ENCODE data around the gene BAIAP3.
A peak's percentile ranks its signal among the peaks of the same experiment; 100 is the strongest.
"Not testable (repeated sequence)": the region's sequence is repeated elsewhere in the genome, so short reads cannot be mapped to it uniquely, and the experiment has no call there.

The BAIAP3 gene

GRCh38 chr16:1292208-1292607 is 41.2 kb upstream of the BAIAP3 start:
- not testable (repeated sequence) for H3K9me3 ChIP-seq (ENCODE audit: control insufficient read depth, low read length); H3K4me3 ChIP-seq (ENCODE audit: low read length); H3K9ac ChIP-seq (ENCODE audit: low read length); DNase-seq (ENCODE audit: low read depth); H3K36me3 ChIP-seq (ENCODE audit: control insufficient read depth, insufficient read depth, low read length, severe bottlenecking)
- peaks cover 10% of the 10 kb centered on the region for H3K4me1 ChIP-seq (ENCODE audit: control insufficient read depth, insufficient read depth, low read length)
- peaks cover 44% of the 10 kb centered on the region for H3K27me3 ChIP-seq (replicated peaks; ENCODE audit: control insufficient read depth, insufficient read depth, low read length)

DNA sequence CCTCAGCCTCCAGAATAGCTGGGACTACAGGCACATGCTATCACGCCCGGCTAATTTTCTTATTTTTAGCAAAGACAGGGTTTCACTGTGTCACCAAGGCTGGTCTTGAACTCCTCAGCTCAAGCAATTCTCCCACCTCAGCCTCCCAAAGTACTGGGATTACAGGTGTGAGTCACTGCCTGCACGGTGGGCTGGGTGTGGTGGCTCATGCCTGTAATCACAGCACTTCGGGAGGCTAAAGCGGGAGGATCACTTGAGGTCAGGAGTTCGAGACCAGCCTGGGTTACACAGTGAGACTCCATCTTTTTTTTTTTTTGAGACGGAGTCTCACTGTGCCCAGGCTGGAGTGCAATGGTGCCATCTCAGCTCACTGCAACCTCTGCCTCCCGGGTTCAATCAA is 40.6 kb upstream of the BAIAP3 start:
- not testable (repeated sequence) for DNase-seq (ENCODE audit: low read depth); H3K4me3 ChIP-seq (ENCODE audit: low read length); H3K9ac ChIP-seq (ENCODE audit: low read length); H3K36me3 ChIP-seq (ENCODE audit: control insufficient read depth, insufficient read depth, low read length, severe bottlenecking); H3K9me3 ChIP-seq (ENCODE audit: control insufficient read depth, low read length); H3K4me1 ChIP-seq (ENCODE audit: control insufficient read depth, insufficient read depth, low read length)
- H3K27me3 ChIP-seq (replicated peaks; ENCODE audit: control insufficient read depth, insufficient read depth, low read length), result peaks cover 38% of the 10 kb centered on the region

DNA sequence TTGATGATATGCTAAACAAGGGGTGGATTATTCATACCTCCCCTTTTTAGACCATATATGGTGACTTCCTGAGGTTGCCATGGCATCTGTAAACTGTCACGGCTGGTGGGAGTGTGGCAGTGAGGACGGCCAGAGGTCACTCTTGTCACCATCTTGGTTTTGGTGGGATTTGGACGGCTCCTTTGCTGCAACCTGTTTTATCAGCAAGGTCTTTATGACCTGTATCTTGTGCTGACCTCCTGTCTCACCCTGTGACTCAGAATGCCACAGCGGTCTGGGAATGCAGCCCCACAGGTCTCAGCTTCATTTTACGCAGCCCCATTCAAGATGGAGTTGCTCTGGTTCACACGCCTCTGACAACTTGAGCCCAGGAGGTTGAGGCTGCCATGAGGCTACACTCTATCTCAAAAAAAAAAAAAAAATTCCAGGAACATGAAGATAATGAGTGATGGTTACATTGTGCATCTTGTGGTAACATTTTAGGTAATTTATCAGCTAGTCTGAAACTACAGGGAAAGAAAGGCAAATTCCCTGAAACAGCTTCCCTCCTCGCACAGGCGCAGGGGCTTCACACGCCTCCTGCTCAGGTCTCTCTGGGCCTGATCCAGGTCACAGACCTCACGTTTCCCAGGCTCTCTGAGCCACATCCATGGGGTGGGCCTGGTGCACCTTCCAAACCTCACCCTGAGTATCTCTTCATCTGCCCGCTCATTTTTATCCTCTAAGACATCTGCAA is 39.4 kb upstream of the BAIAP3 start:
- peaks cover 36% of the 10 kb centered on the region for H3K27me3 ChIP-seq (replicated peaks; ENCODE audit: control insufficient read depth, insufficient read depth, low read length)
- DNase-seq (ENCODE audit: low read depth), result no peak
- no peaks in the 10 kb centered on the region for H3K9me3 ChIP-seq (ENCODE audit: control insufficient read depth, low read length)
- peaks cover 9% of the 10 kb centered on the region for H3K4me1 ChIP-seq (ENCODE audit: control insufficient read depth, insufficient read depth, low read length)
- no peak overlapping the region for H3K9ac ChIP-seq (ENCODE audit: low read length)
- no peaks in the 10 kb centered on the region for H3K36me3 ChIP-seq (ENCODE audit: control insufficient read depth, insufficient read depth, low read length, severe bottlenecking)
- no peak overlapping the region for H3K4me3 ChIP-seq (ENCODE audit: low read length)

DNA sequence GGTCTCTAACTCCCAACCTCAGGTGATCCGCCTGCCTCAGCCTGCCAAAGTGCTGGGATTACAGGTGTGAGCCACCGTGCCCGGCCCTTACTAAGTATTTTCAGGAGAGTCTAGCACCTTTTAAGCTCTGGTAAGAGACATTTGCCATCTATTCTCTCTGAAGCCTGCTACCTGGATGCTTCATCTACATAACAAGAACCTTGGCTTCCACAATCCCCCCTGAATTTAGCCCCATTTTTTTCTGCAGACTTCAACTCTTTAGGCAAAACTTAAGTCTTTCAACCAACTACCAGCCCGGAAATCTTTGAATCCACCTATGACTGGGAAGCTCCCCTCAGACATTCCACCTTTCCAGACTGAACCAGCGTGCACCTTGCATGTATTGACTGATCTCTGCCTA is 38.0 kb upstream of the BAIAP3 start:
- Histone ChIP-seq H3K4me1 (ENCODE audit: control insufficient read depth, insufficient read depth, low read length) (peaks cover 3% of the 10 kb centered on the region), H3K36me3 (ENCODE audit: control insufficient read depth, insufficient read depth, low read length, severe bottlenecking) (no peaks in the 10 kb centered on the region), H3K4me3 (ENCODE audit: low read length) (no peak overlapping the region), H3K9ac (ENCODE audit: low read length) (no peak overlapping the region), H3K9me3 (ENCODE audit: control insufficient read depth, low read length) (no peaks in the 10 kb centered on the region), H3K27me3 (replicated peaks; ENCODE audit: control insufficient read depth, insufficient read depth, low read length) (peaks cover 33% of the 10 kb centered on the region)
- no peak for DNase-seq (ENCODE audit: low read depth)

DNA sequence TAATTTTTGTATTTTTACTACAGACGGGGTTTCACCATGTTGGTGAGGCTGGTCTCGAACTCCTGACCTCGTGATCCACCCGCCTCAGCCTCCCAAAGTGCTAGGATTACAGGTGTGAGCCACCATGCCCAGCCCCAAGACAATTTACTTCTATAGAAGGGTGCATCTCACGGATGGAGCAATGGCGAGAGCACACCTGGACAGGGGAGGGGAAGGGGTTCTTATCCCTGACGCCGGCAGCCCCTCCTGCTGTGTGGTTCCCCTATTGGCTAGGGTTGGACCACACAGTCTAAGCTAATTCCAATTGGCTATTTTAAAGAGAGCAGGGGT is 36.8 kb upstream of the BAIAP3 start:
- not testable (repeated sequence) for H3K9me3 ChIP-seq (ENCODE audit: control insufficient read depth, low read length); H3K36me3 ChIP-seq (ENCODE audit: control insufficient read depth, insufficient read depth, low read length, severe bottlenecking); H3K4me1 ChIP-seq (ENCODE audit: control insufficient read depth, insufficient read depth, low read length); H3K9ac ChIP-seq (ENCODE audit: low read length); H3K4me3 ChIP-seq (ENCODE audit: low read length); DNase-seq (ENCODE audit: low read depth)
- H3K27me3 ChIP-seq (replicated peaks; ENCODE audit: control insufficient read depth, insufficient read depth, low read length), result peaks cover 24% of the 10 kb centered on the region

DNA sequence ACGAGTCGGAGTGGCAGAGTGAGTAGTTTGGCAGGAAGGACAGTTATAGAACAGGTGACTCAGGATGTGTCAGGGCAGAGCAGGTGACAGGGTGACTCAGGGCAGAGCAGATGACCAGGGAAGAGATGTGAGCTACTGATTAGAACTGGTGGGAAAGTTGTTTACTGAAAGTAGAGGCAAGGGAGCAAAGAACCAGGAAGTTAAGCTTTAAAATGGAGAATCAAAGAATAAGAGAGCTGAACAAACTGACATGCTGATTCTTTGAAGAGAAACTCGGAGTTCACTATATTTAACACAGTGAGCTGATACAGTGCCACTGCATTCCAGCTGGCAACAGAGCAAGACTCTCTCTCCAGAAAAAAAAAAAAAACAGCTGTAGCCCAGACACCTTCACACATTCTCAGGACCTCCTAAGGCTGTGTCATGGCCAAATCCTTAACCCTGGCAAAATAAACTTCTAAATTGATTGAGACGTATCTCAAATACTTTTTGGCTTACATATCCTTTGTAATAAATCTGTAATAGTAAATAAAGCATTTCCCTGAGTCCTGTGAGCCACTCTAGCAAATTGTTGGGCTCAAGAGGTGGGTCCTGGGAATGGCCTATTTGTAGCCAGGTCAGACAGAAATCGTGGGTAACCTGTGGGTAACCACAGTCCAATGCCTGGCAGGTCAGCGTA is 36.3 kb upstream of the BAIAP3 start:
- peak; percentile 13 for DNase-seq (ENCODE audit: low read depth)
- Histone ChIP-seq H3K27me3 (replicated peaks; ENCODE audit: control insufficient read depth, insufficient read depth, low read length) (peaks cover 18% of the 10 kb centered on the region), H3K9me3 (ENCODE audit: control insufficient read depth, low read length) (no peaks in the 10 kb centered on the region), H3K36me3 (ENCODE audit: control insufficient read depth, insufficient read depth, low read length, severe bottlenecking) (no peaks in the 10 kb centered on the region), H3K9ac (ENCODE audit: low read length) (no peak overlapping the region), H3K4me1 (ENCODE audit: control insufficient read depth, insufficient read depth, low read length) (peaks cover 3% of the 10 kb centered on the region), H3K4me3 (ENCODE audit: low read length) (no peak overlapping the region)

- Histone ChIP-seq H3K4me1 (ENCODE audit: control insufficient read depth, insufficient read depth, low read length) (peaks cover 3% of the 10 kb centered on the region), H3K27me3 (replicated peaks; ENCODE audit: control insufficient read depth, insufficient read depth, low read length) (peaks cover 18% of the 10 kb centered on the region), H3K36me3 (ENCODE audit: control insufficient read depth, insufficient read depth, low read length, severe bottlenecking) (no peaks in the 10 kb centered on the region), H3K9me3 (ENCODE audit: control insufficient read depth, low read length) (no peaks in the 10 kb centered on the region), H3K9ac (ENCODE audit: low read length) (no peak overlapping the region), H3K4me3 (ENCODE audit: low read length) (no peak overlapping the region)
- no peak for DNase-seq (ENCODE audit: low read depth)
These were observed 35.0 kb upstream of the BAIAP3 start for GRCh38 chr16:1298406-1298805.

GRCh38 chr16:1299012-1299867 is 34.2 kb upstream of the BAIAP3 start:
- Histone ChIP-seq H3K4me3 (ENCODE audit: low read length) (no peak overlapping the region), H3K9me3 (ENCODE audit: control insufficient read depth, low read length) (no peaks in the 10 kb centered on the region), H3K9ac (ENCODE audit: low read length) (no peak overlapping the region), H3K27me3 (replicated peaks; ENCODE audit: control insufficient read depth, insufficient read depth, low read length) (peaks cover 13% of the 10 kb centered on the region), H3K36me3 (ENCODE audit: control insufficient read depth, insufficient read depth, low read length, severe bottlenecking) (no peaks in the 10 kb centered on the region), H3K4me1 (ENCODE audit: control insufficient read depth, insufficient read depth, low read length) (peaks cover 3% of the 10 kb centered on the region)
- no peak for DNase-seq (ENCODE audit: low read depth)

DNA sequence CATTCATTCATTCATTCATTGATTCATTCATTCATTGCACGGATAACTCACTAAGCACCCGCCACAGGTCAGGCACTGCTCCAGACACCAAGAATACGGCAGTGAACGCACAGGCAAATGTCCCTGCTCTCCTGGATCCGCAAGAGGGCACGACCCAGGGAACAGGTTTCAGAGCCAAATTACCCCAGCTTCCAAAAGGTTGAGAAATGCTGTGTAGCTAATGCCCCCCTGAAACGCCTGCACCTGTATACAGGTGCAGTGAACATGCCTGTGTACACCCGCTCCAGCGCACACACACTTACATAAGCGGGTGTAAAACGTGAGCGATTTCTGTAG is 33.6 kb upstream of the BAIAP3 start:
- Histone ChIP-seq H3K9me3 (ENCODE audit: control insufficient read depth, low read length) (no peaks in the 10 kb centered on the region), H3K27me3 (replicated peaks; ENCODE audit: control insufficient read depth, insufficient read depth, low read length) (peaks cover 13% of the 10 kb centered on the region), H3K36me3 (ENCODE audit: control insufficient read depth, insufficient read depth, low read length, severe bottlenecking) (no peaks in the 10 kb centered on the region), H3K9ac (ENCODE audit: low read length) (no peak overlapping the region), H3K4me3 (ENCODE audit: low read length) (no peak overlapping the region), H3K4me1 (ENCODE audit: control insufficient read depth, insufficient read depth, low read length) (peaks cover 3% of the 10 kb centered on the region)
- no peak for DNase-seq (ENCODE audit: low read depth)

DNA sequence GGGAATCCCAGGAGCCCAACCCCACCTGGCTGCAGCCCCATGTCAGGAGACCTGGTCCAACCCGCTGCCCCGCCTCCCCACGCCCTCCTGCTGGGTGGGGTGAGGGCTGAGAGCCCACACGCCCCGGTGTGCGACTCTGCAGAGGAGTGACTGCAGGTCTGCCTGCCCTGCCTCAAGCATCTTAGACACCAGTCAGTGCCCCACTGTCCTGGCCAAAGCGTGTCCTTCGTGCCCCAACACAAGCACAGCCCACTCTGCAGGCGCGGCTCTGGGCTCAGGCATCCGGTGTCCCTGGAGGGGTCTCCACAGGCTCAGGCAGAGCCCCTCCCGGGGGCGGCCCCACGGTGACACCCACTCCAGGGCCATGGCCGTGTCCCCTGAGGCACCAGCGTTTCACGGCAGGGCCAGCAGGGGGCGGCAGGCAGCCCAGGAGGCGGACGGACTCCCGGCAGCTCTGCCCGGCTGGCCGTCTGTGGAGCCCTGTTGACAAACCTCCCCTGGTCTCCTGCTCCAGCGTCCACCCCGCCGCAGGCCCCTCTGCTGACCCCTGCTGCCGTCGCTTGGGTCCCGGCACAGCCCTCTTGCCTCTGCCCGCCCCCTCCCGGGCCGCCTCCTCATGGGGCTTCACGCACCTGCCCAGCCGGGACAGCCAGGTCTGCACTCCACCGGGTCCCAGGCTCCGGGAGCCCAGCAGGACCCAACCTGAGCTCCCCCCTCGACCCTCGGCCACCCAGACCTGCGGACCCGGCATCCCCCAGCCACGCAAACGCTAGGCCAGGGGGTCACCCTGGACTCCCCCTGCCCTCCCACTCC is 32.6 kb upstream of the BAIAP3 start:
- Histone ChIP-seq H3K9me3 (ENCODE audit: control insufficient read depth, low read length) (no peaks in the 10 kb centered on the region), H3K4me1 (ENCODE audit: control insufficient read depth, insufficient read depth, low read length) (peaks cover 3% of the 10 kb centered on the region), H3K36me3 (ENCODE audit: control insufficient read depth, insufficient read depth, low read length, severe bottlenecking) (no peaks in the 10 kb centered on the region), H3K27me3 (replicated peaks; ENCODE audit: control insufficient read depth, insufficient read depth, low read length) (peaks cover 13% of the 10 kb centered on the region), H3K9ac (ENCODE audit: low read length) (no peak overlapping the region), H3K4me3 (ENCODE audit: low read length) (no peak overlapping the region)
- peak; percentile 74 for DNase-seq (ENCODE audit: low read depth)

- Histone ChIP-seq H3K9ac (ENCODE audit: low read length) (no peak overlapping the region), H3K4me3 (ENCODE audit: low read length) (no peak overlapping the region), H3K4me1 (ENCODE audit: control insufficient read depth, insufficient read depth, low read length) (peaks cover 3% of the 10 kb centered on the region), H3K9me3 (ENCODE audit: control insufficient read depth, low read length) (no peaks in the 10 kb centered on the region), H3K36me3 (ENCODE audit: control insufficient read depth, insufficient read depth, low read length, severe bottlenecking) (no peaks in the 10 kb centered on the region), H3K27me3 (replicated peaks; ENCODE audit: control insufficient read depth, insufficient read depth, low read length) (peaks cover 13% of the 10 kb centered on the region)
- DNase-seq (ENCODE audit: low read depth), result no peak
These were observed 31.9 kb upstream of the BAIAP3 start for GRCh38 chr16:1301562-1301961.

All from adipocyte (in vitro differentiated cells).